ENCODE measurements around the gene PTPRJ. TPM values are rescaled to one million over a fixed set of nuclear protein-coding genes. Genes with fewer than 3 reads are reported as not detected.

PTPRJ gene
- total and polyA plus RNA-seq, 2 experiments from 2014 or later, result 9.3 to 16.4 TPM

DNA sequence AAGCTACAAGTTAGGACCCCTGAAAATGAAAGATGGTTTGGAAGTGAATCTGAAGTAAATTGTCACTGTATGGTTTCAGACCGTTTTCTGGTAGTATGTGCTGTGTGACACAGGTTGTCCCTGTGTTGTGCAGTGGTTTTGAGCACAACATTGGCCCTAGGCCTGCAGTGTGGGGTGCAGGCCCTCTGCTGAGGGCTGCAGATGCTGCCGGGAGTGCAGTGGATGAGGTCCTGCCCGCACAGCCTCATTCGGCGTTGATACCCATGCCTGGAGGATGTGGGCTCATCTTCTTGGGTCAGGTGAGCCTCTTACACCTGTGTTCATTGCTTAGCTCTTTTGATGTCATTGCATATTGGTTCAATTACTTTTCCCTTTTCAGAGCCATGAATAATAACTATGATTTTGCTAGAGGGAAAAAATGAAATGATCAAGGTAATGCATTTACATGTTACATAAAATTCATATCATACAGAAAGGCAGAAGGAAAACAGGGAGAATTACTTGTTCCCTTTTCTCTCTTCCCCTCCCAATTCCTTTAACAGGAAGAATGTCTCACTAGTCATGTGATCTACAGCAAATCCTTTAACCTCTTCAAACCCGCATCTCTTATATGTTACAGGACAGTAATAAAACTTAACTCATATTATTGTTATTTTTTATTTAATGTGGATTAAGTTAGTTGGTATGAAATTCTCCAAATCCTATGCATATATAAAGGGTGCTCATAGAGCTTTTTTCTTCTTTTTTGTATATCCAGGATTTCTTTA, 48.7 kb downstream of the PTPRJ start:
- H3K4me2 ChIP-seq, result peak overlapping the region; percentile 45
- H2AFZ ChIP-seq, result no peak overlapping the region
- peak overlapping the region; percentile 47 for H3K27ac ChIP-seq
- no peaks in the 10 kb centered on the region for H4K20me1 ChIP-seq (ENCODE audit: insufficient read depth, poor library complexity, severe bottlenecking)
- H3K9me3 ChIP-seq (ENCODE audit: low read depth), result no peaks in the 10 kb centered on the region
- H3K27me3 ChIP-seq, result no peaks in the 10 kb centered on the region
- WGBS (ENCODE audit: low lambda C conversion rate, missing lambda C conversion rate), result 77% methylated on average over 6 of the region's 6 CpGs
- H3K36me3 ChIP-seq (replicated peaks; ENCODE audit: insufficient read depth, low read depth), result no peaks in the 10 kb centered on the region
- TF ChIP-seq EZH2 (IDR thresholded peaks at IDR 0.05; ENCODE audit: borderline replicate concordance), result no peak
- no peak for DNase-seq (ENCODE audit: low spot score)
- H3K79me2 ChIP-seq, result peaks cover 39% of the 10 kb centered on the region
- H3K4me3 ChIP-seq, result no peak overlapping the region
- H3K4me1 ChIP-seq (ENCODE audit: insufficient read depth), result peaks cover 18% of the 10 kb centered on the region
- no peaks in the 10 kb centered on the region for H3K9me2 ChIP-seq (replicated peaks; ENCODE audit: insufficient read depth)

DNA sequence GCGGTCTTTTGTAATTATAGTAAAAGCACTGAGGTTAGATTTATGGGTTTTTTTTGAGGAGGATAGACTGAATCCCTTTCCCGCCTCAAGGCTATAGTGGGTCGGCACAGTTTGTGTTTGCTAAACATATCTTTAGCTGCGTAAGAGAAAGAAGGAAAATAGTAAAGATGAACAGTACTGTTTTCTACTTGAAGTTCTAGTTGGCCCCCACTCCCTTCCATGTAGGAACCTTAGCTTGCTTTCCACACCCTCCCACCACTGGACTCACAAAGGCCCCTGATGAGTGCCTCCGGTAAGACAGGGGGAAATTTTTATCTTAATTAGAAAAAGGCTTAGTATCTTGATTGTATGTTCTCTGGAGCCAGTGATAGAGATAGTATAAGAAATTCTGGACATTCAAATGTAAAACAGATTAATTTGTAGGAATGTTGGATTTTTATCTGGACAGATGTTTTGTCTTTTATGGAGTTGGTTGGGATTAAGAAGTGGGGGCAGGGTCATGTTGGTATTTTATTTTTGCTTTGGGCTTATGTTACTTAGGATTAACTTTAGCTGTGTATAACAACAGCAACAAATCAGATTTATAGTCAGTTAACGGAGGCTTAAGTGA, 49.4 kb downstream of the PTPRJ start:
- no peak for DNase-seq (ENCODE audit: low spot score)
- Histone ChIP-seq H3K36me3 (replicated peaks; ENCODE audit: insufficient read depth, low read depth) (no peaks in the 10 kb centered on the region), H3K27me3 (no peaks in the 10 kb centered on the region), H3K9me3 (ENCODE audit: low read depth) (no peaks in the 10 kb centered on the region), H3K4me3 (no peak overlapping the region), H3K79me2 (peaks cover 40% of the 10 kb centered on the region), H3K4me1 (ENCODE audit: insufficient read depth) (peaks cover 18% of the 10 kb centered on the region), H3K9me2 (replicated peaks; ENCODE audit: insufficient read depth) (no peaks in the 10 kb centered on the region), H3K27ac (peak overlapping the region; percentile 47), H4K20me1 (ENCODE audit: insufficient read depth, poor library complexity, severe bottlenecking) (no peaks in the 10 kb centered on the region), H3K4me2 (peak overlapping the region; percentile 45), H2AFZ (no peak overlapping the region)
- WGBS (ENCODE audit: low lambda C conversion rate, missing lambda C conversion rate), result 31% methylated on average over 6 of the region's 6 CpGs
- no peak for TF ChIP-seq EZH2 (IDR thresholded peaks at IDR 0.05; ENCODE audit: borderline replicate concordance)
- TF ChIP-seq, protein P1, sequence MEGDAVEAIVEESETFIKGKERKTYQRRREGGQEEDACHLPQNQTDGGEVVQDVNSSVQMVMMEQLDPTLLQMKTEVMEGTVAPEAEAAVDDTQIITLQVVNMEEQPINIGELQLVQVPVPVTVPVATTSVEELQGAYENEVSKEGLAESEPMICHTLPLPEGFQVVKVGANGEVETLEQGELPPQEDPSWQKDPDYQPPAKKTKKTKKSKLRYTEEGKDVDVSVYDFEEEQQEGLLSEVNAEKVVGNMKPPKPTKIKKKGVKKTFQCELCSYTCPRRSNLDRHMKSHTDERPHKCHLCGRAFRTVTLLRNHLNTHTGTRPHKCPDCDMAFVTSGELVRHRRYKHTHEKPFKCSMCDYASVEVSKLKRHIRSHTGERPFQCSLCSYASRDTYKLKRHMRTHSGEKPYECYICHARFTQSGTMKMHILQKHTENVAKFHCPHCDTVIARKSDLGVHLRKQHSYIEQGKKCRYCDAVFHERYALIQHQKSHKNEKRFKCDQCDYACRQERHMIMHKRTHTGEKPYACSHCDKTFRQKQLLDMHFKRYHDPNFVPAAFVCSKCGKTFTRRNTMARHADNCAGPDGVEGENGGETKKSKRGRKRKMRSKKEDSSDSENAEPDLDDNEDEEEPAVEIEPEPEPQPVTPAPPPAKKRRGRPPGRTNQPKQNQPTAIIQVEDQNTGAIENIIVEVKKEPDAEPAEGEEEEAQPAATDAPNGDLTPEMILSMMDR (IDR thresholded peaks at IDR 0.05; ENCODE audit: poor library complexity), result no peak
- TF ChIP-seq EZH2phosphoT487 (IDR thresholded peaks at IDR 0.05; ENCODE audit: low read depth, severe bottlenecking, unreplicated experiment), result no peak

DNA sequence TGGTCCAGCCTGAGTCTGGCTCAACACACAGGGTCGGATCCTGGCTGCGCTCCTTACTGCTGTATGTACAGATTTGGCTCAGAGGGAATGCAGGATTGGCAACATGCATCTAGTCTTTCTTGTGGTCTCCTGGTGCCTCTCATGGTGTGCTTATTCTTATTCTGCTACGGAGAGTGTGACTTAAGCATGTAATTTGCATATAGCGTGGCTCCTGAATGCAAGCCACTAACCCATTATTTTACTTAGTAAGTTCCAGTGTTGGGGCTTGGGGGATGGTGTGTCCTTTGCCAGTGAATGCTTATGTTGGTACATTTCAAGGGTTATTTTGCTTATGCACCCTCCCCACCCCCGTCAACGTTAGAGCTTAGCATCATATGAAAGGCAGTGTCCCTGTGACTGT, 51.2 kb downstream of the PTPRJ start:
- no peaks in the 10 kb centered on the region for H3K36me3 ChIP-seq (replicated peaks; ENCODE audit: insufficient read depth, low read depth)
- H4K20me1 ChIP-seq (ENCODE audit: insufficient read depth, poor library complexity, severe bottlenecking), result no peaks in the 10 kb centered on the region
- TF ChIP-seq, protein P1 (IDR thresholded peaks at IDR 0.05; ENCODE audit: poor library complexity), result no peak
- TF ChIP-seq EZH2 (IDR thresholded peaks at IDR 0.05; ENCODE audit: borderline replicate concordance) (no peak), EZH2phosphoT487 (IDR thresholded peaks at IDR 0.05; ENCODE audit: low read depth, severe bottlenecking, unreplicated experiment) (no peak)
- DNase-seq (ENCODE audit: low spot score), result no peak
- peaks cover 44% of the 10 kb centered on the region for H3K79me2 ChIP-seq
- no peak overlapping the region for H2AFZ ChIP-seq
- H3K4me3 ChIP-seq, result no peak overlapping the region
- 95% methylated on average over 6 of the region's 6 CpGs for WGBS (ENCODE audit: low lambda C conversion rate, missing lambda C conversion rate)
- no peak overlapping the region for H3K4me2 ChIP-seq
- H3K27ac ChIP-seq, result no peak overlapping the region
- H3K9me2 ChIP-seq (replicated peaks; ENCODE audit: insufficient read depth), result no peaks in the 10 kb centered on the region
- no peaks in the 10 kb centered on the region for H3K27me3 ChIP-seq
- no peaks in the 10 kb centered on the region for H3K9me3 ChIP-seq (ENCODE audit: low read depth)
- peaks cover 18% of the 10 kb centered on the region for H3K4me1 ChIP-seq (ENCODE audit: insufficient read depth)

DNA sequence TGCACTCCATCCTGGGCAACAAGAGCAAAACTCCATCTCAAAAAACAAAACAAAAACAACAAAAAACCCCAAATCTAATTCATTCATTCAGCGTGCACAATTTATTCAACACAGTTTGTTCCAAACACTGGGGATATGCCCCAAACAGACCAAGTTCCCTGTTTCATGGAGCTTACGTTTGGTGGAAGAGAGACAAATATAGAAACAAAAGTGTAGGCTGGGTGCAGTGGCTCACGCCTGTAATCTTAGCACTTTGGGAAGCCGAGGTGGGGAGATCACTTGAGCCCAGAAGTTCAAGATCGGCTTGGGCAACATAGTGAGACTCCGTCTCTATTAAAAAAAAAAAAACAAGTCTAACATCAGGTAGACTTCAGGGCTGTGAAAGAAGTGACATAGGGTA, 52.4 kb downstream of the PTPRJ start:
- H3K27me3 ChIP-seq, result no peaks in the 10 kb centered on the region
- H3K4me3 ChIP-seq, result no peak overlapping the region
- no peak overlapping the region for H3K4me2 ChIP-seq
- no peak overlapping the region for H3K27ac ChIP-seq
- TF ChIP-seq EZH2 (IDR thresholded peaks at IDR 0.05; ENCODE audit: borderline replicate concordance), result no peak
- TF ChIP-seq EZH2phosphoT487 (IDR thresholded peaks at IDR 0.05; ENCODE audit: low read depth, severe bottlenecking, unreplicated experiment), result no peak
- no peaks in the 10 kb centered on the region for H4K20me1 ChIP-seq (ENCODE audit: insufficient read depth, poor library complexity, severe bottlenecking)
- peaks cover 18% of the 10 kb centered on the region for H3K4me1 ChIP-seq (ENCODE audit: insufficient read depth)
- WGBS (ENCODE audit: low lambda C conversion rate, missing lambda C conversion rate), result 82% methylated on average over 6 of the region's 6 CpGs
- H2AFZ ChIP-seq, result no peak overlapping the region
- no peaks in the 10 kb centered on the region for H3K9me3 ChIP-seq (ENCODE audit: low read depth)
- DNase-seq (ENCODE audit: low spot score), result no peak
- no peaks in the 10 kb centered on the region for H3K9me2 ChIP-seq (replicated peaks; ENCODE audit: insufficient read depth)
- peaks cover 46% of the 10 kb centered on the region for H3K79me2 ChIP-seq
- no peaks in the 10 kb centered on the region for H3K36me3 ChIP-seq (replicated peaks; ENCODE audit: insufficient read depth, low read depth)

All from hepatocyte (in vitro differentiated cells).